ENCODE measurements around the gene PDE10A. TPM values are rescaled to one million over a fixed set of nuclear protein-coding genes. Genes with fewer than 3 reads are reported as not detected.

PDE10A gene
- total RNA-seq, 6 donors from 2014 or later, result 0.89 to 4.9 (median 1.4) TPM

DNA sequence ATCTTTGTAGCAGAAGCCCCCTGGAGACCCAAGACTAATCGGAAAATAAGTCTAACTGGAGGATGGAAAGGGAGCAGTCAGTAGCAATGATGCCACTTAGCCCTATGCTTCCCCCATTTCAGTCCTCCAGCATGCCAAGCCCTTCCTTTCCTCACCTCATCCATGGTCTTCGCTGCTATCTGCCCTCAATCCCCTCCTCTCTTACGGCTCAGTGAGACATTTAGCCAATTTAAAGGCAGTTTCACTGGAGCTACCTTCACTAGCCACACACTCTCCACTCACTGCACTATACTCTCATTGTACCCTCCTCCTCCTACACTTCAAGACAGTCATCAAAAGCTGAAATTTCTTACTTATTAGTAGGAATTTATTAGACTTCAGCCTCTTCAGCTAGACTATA, 111.2 kb downstream of the PDE10A start:
- WGBS, 2 donors, result 82 to 87% methylated on average over 3 of the region's 3 CpGs
- Histone ChIP-seq H3K36me3 (no peaks in the 10 kb centered on the region), H3K27ac (no peak overlapping the region), H3K4me1 (peaks cover 0 to 9% (median 7%) of the 10 kb centered on the region in 4 donors), H3K4me3 (no peak overlapping the region), H3K27me3 (no peaks in the 10 kb centered on the region), H3K9me3 (no peaks in the 10 kb centered on the region)
- ATAC-seq (ENCODE audit: low FRiP score in 2 of 2) (no peak), DNase-seq (no peak)
- TF ChIP-seq EP300 (IDR thresholded peaks at IDR 0.05) (no peak), POLR2A (IDR thresholded peaks at IDR 0.05) (no peak), POLR2AphosphoS5 (IDR thresholded peaks at IDR 0.05) (no peak)
- TF ChIP-seq, protein P1, sequence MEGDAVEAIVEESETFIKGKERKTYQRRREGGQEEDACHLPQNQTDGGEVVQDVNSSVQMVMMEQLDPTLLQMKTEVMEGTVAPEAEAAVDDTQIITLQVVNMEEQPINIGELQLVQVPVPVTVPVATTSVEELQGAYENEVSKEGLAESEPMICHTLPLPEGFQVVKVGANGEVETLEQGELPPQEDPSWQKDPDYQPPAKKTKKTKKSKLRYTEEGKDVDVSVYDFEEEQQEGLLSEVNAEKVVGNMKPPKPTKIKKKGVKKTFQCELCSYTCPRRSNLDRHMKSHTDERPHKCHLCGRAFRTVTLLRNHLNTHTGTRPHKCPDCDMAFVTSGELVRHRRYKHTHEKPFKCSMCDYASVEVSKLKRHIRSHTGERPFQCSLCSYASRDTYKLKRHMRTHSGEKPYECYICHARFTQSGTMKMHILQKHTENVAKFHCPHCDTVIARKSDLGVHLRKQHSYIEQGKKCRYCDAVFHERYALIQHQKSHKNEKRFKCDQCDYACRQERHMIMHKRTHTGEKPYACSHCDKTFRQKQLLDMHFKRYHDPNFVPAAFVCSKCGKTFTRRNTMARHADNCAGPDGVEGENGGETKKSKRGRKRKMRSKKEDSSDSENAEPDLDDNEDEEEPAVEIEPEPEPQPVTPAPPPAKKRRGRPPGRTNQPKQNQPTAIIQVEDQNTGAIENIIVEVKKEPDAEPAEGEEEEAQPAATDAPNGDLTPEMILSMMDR (IDR thresholded peaks at IDR 0.05), result no peak

DNA sequence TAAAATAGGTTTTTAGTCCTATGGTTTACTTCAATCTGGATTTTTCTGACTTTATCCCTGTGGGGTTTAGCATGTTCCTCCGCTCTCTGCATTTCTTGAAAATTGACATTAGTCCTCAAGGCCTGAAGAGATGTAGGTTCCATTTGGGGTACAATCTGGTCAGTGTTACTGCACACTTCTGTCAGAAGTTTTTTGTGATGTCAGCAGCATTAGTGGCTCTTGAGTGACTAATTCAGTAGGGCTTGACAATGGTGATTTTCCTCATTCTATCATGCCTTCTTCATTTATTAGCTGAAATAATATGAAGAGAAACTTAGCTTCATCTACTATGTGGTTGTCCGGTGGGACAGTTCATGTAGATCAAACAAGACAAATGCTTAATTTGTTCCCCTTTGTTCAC, 114.6 kb downstream of the PDE10A start:
- Histone ChIP-seq H3K27me3 (no peaks in the 10 kb centered on the region), H3K36me3 (no peaks in the 10 kb centered on the region), H3K4me3 (no peak overlapping the region), H3K4me1 (no peaks in the 10 kb centered on the region), H3K9me3 (no peaks in the 10 kb centered on the region), H3K27ac (no peak overlapping the region)
- TF ChIP-seq, protein P1 (IDR thresholded peaks at IDR 0.05), result no peak
- no peak for TF ChIP-seq POLR2A (IDR thresholded peaks at IDR 0.05)
- DNase-seq (no peak), ATAC-seq (ENCODE audit: low FRiP score in 2 of 2) (no peak)
- 97 to 98% methylated on average over 2 of the region's 2 CpGs for WGBS, 2 donors

DNA sequence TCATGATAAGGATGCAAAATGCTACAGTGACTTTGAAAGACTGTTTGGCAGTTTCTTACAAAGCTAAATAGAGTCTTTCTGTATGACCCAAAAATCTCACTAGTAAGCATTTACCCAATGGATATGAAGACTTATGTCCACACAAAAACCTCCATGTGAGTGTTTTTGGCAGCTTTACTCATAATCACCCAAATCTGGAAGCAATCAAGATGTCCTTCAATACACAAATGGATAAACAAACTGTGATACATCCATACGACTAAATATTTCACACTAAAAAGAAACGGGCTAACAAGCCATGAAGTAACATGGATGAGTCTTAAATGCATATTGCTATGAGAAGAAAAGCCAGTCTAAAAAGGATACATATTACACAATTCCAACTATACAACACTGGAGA, 117.2 kb downstream of the PDE10A start:
- Histone ChIP-seq H3K27ac (no peak overlapping the region), H3K27me3 (no peaks in the 10 kb centered on the region), H3K36me3 (no peaks in the 10 kb centered on the region), H3K4me3 (no peak overlapping the region), H3K4me1 (no peaks in the 10 kb centered on the region), H3K9me3 (no peaks in the 10 kb centered on the region)
- ATAC-seq (ENCODE audit: low FRiP score in 2 of 2) (no peak), DNase-seq (no peak)
- 70 to 76% methylated on average over 2 of the region's 2 CpGs for WGBS, 2 donors
- TF ChIP-seq EP300 (IDR thresholded peaks at IDR 0.05) (no peak), POLR2A (IDR thresholded peaks at IDR 0.05) (no peak), POLR2AphosphoS5 (IDR thresholded peaks at IDR 0.05) (no peak)
- TF ChIP-seq, protein P1 (IDR thresholded peaks at IDR 0.05), result no peak

DNA sequence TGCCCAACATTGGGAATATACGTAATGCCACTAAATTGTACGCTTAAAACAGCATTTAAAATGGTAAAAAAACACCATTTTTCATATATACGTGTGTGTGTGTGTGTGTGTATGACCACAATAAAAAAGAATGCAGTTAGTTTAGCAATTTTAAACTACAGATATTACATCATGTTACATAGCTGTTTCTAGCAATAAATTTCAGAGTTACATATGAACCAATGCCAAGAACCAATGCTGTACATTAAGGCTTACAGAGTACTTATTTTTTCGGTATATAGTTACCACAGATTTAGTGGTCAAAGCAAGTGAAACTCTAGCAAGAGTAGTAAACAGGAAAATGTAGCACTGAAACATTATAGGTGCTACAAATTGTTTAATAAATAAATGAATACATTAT, 119.3 kb downstream of the PDE10A start:
- H3K4me3 ChIP-seq, result no peak overlapping the region
- no peak for TF ChIP-seq POLR2A (IDR thresholded peaks at IDR 0.05)
- TF ChIP-seq, protein P1 (IDR thresholded peaks at IDR 0.05), result no peak
- no peak for TF ChIP-seq EP300 (IDR thresholded peaks at IDR 0.05)
- TF ChIP-seq POLR2AphosphoS5 (IDR thresholded peaks at IDR 0.05), result no peak
- no peaks in the 10 kb centered on the region for H3K27me3 ChIP-seq
- H3K4me1 ChIP-seq, result no peaks in the 10 kb centered on the region
- H3K9me3 ChIP-seq, result no peaks in the 10 kb centered on the region
- 81 to 92% methylated on average over 4 of the region's 4 CpGs for WGBS, 2 donors
- DNase-seq (no peak), ATAC-seq (ENCODE audit: low FRiP score in 2 of 2) (no peak)
- H3K27ac ChIP-seq, result no peak overlapping the region
- no peaks in the 10 kb centered on the region for H3K36me3 ChIP-seq

DNA sequence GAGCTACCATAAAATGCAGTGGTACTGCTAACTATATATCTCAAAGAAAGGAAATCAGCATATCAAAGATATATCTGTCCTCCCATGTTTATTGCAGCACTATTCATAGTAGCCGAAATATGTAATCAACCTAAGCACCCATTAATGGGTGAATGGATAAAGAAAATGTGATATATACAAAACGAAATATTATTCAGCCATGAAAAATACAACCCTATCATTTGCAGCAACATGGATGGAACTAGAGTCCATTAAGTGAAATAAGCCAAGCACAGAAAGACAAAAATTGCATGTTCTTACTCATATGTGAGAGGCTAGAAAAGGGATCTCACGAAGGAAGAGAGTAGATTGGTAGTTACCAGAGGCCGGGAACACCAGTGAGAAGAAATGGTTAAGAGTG, 126.1 kb downstream of the PDE10A start:
- Histone ChIP-seq H3K4me1 (no peaks in the 10 kb centered on the region), H3K27ac (no peak overlapping the region), H3K9me3 (no peaks in the 10 kb centered on the region), H3K36me3 (no peaks in the 10 kb centered on the region), H3K27me3 (no peaks in the 10 kb centered on the region), H3K4me3 (no peak overlapping the region)
- ATAC-seq (ENCODE audit: low FRiP score in 2 of 2) (no peak), DNase-seq (no peak)
- TF ChIP-seq EP300 (IDR thresholded peaks at IDR 0.05), result no peak
- WGBS, 2 donors, result 91 to 94% methylated on average over 4 of the region's 4 CpGs
